Stimulated activated CD4-positive, alpha-beta T cell treated with anti-CD3 and anti-CD28 coated beads, Interleukin-4, amount 100 ng/mL, for 48 hours (primary cell): Measurements from ENCODE around the gene SLC25A39.
"Not testable (repeated sequence)": the region's sequence is repeated elsewhere in the genome, so short reads cannot be mapped to it uniquely, and the experiment has no call there.

Experiments used
- DNase-seq, 2 donors: peaks; one replicate each; pipeline ENCODE4 v3.0.0-alpha.2; 2020; ENCODE audit warnings: low read depth in 2 of 2

SLC25A39 gene

GRCh38 chr17:44354582-44355561, 30.2 kb upstream of the SLC25A39 start:
- peak; percentile 50 for DNase-seq

- DNase-seq: no peak
Observed at GRCh38 chr17:44353672-44354331, 29.2 kb upstream of the SLC25A39 start.

GRCh38 chr17:44352828-44353671, 28.4 kb upstream of the SLC25A39 start:
- no peak for DNase-seq

GRCh38 chr17:44351961-44352827, 27.6 kb upstream of the SLC25A39 start:
- DNase-seq: no peak

- no peak for DNase-seq
Observed at GRCh38 chr17:44351464-44351863, 26.8 kb upstream of the SLC25A39 start.

- DNase-seq: peak; percentile 63 to 69
Observed at GRCh38 chr17:44350733-44351226, 26.2 kb upstream of the SLC25A39 start.

- no peak for DNase-seq
Observed at GRCh38 chr17:44349553-44350070, 25.0 kb upstream of the SLC25A39 start.

GRCh38 chr17:44348988-44349364, 24.4 kb upstream of the SLC25A39 start:
- no peak for DNase-seq

- DNase-seq: no peak
Observed at GRCh38 chr17:44348234-44348987, 23.8 kb upstream of the SLC25A39 start.

- not testable (repeated sequence) for DNase-seq
Observed at GRCh38 chr17:44347206-44348055, 22.8 kb upstream of the SLC25A39 start.

GRCh38 chr17:44346064-44346844, 21.6 kb upstream of the SLC25A39 start:
- DNase-seq: no peak

GRCh38 chr17:44345454-44346026, 20.9 kb upstream of the SLC25A39 start:
- DNase-seq: no peak

- peak; percentile 78 to 83 for DNase-seq
Observed at GRCh38 chr17:44344939-44345453, 20.4 kb upstream of the SLC25A39 start, which contains the start of gene GRN. GRN (plus strand) TSS chr17:44345302; CDS start chr17:44349165, 3,863 bp downstream.

- no peak for DNase-seq
Observed at GRCh38 chr17:44343510-44344209, 19.0 kb upstream of the SLC25A39 start.

GRCh38 chr17:44340553-44340952, 15.9 kb upstream of the SLC25A39 start:
- not testable (repeated sequence) for DNase-seq

GRCh38 chr17:44338702-44339101, 14.1 kb upstream of the SLC25A39 start:
- no peak for DNase-seq

- DNase-seq: no peak
Observed at GRCh38 chr17:44335968-44336367, 11.3 kb upstream of the SLC25A39 start.
